ENCODE data around the gene CALM3. TPM values are rescaled to one million over a fixed set of nuclear protein-coding genes. Genes with fewer than 3 reads are reported as not detected.

The CALM3 gene
- polyA plus RNA-seq, 1 donor from 2014 or later: 630 TPM

- no peaks in the 10 kb centered on the region for H4K20me1 ChIP-seq (ENCODE audit: insufficient read depth)
- peaks cover 8% of the 10 kb centered on the region for H3K27me3 ChIP-seq (ENCODE audit: insufficient read depth, low read depth, low read length)
- H3K9me2 ChIP-seq (ENCODE audit: insufficient read depth, low read length): no peaks in the 10 kb centered on the region
- no peaks in the 10 kb centered on the region for H3F3A ChIP-seq (ENCODE audit: insufficient read depth, low read length, poor library complexity, severe bottlenecking)
- no peak overlapping the region for H2AFZ ChIP-seq (ENCODE audit: low read depth, low read length)
- H3K9ac ChIP-seq (ENCODE audit: low read length): no peak overlapping the region
- H3K36me3 ChIP-seq (ENCODE audit: insufficient read depth, low read length): no peaks in the 10 kb centered on the region
- H3K9me3 ChIP-seq (ENCODE audit: low read length): no peaks in the 10 kb centered on the region
- TF ChIP-seq REST (IDR thresholded peaks at IDR 0.05; ENCODE audit: borderline replicate concordance) (no peak), RAD21 (conservative IDR thresholded peaks at IDR 0.05) (no peak), EZH2 (IDR thresholded peaks at IDR 0.05; ENCODE audit: borderline replicate concordance, insufficient read depth, low read length, poor library complexity, severe bottlenecking) (no peak), MXI1 (conservative IDR thresholded peaks at IDR 0.05; ENCODE audit: poor library complexity, severe bottlenecking) (no peak), SMC3 (conservative IDR thresholded peaks at IDR 0.05; ENCODE audit: poor library complexity) (no peak), POLR2AphosphoS5 (IDR thresholded peaks at IDR 0.05) (no peak)
- H3K27ac ChIP-seq (ENCODE audit: low read length): no peak overlapping the region
- H3K4me3 ChIP-seq (ENCODE audit: low read length): no peak overlapping the region
- peaks cover 12% of the 10 kb centered on the region for H3K79me2 ChIP-seq (replicated peaks; ENCODE audit: insufficient read depth, low read length)
- H3K4me2 ChIP-seq (ENCODE audit: low read length): no peak overlapping the region
Measured at GRCh38 chr19:46654621-46655152, 53.6 kb downstream of the CALM3 start.

GRCh38 chr19:46656541-46656940 lies 55.4 kb downstream of the CALM3 start:
- H3K79me2 ChIP-seq (replicated peaks; ENCODE audit: insufficient read depth, low read length): peaks cover 21% of the 10 kb centered on the region
- no peak overlapping the region for H3K27ac ChIP-seq (ENCODE audit: low read length)
- H2AFZ ChIP-seq (ENCODE audit: low read depth, low read length): no peak overlapping the region
- H3K27me3 ChIP-seq (ENCODE audit: insufficient read depth, low read depth, low read length): no peaks in the 10 kb centered on the region
- H3K9me3 ChIP-seq (ENCODE audit: low read length): no peaks in the 10 kb centered on the region
- H3K9me2 ChIP-seq (ENCODE audit: insufficient read depth, low read length): no peaks in the 10 kb centered on the region
- no peaks in the 10 kb centered on the region for H4K20me1 ChIP-seq (ENCODE audit: insufficient read depth)
- no peak overlapping the region for H3K9ac ChIP-seq (ENCODE audit: low read length)
- H3F3A ChIP-seq (ENCODE audit: insufficient read depth, low read length, poor library complexity, severe bottlenecking): no peaks in the 10 kb centered on the region
- no peak overlapping the region for H3K4me2 ChIP-seq (ENCODE audit: low read length)
- H3K4me3 ChIP-seq (ENCODE audit: low read length): no peak overlapping the region
- TF ChIP-seq SMC3 (conservative IDR thresholded peaks at IDR 0.05; ENCODE audit: poor library complexity) (no peak), EP300 (conservative IDR thresholded peaks at IDR 0.05; ENCODE audit: poor library complexity, severe bottlenecking) (no peak), EZH2 (IDR thresholded peaks at IDR 0.05; ENCODE audit: borderline replicate concordance, insufficient read depth, low read length, poor library complexity, severe bottlenecking) (no peak), CTCF (IDR thresholded peaks at IDR 0.05; ENCODE audit: poor library complexity, severe bottlenecking) (no peak)
- H3K36me3 ChIP-seq (ENCODE audit: insufficient read depth, low read length): no peaks in the 10 kb centered on the region
